ENCODE data around the gene CLSTN2. TPM values are rescaled to one million over a fixed set of nuclear protein-coding genes. Genes with fewer than 3 reads are reported as not detected.

The CLSTN2 gene
- total RNA-seq, 1 experiment from 2014 or later = 0.68 TPM

DNA sequence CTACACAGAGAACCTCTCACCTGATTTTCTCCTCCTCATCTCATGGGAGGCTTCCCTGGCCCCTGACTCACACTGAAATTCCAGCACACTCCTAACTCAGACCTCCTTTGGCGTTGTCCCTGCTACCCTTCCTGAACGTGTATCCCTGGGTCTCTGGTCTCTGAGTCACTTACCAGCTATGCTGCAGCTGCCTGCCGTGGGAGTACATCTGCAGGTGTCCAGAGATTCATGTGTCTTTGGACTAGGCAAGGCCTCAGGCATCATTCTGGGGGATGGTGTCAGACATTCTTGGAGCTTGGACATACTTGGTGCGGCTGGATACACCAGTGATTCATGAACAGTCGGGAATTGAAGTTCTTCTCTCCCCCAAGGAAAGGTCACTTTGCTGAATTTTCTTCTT is 594.1 kb downstream of the CLSTN2 start:
- Histone ChIP-seq H3K27ac (ENCODE audit: insufficient read length, low read depth, low read length) (no peak overlapping the region), H3K23ac (ENCODE audit: insufficient read length, low read depth, low read length) (no peak overlapping the region), H2AK5ac (ENCODE audit: insufficient read length, low read length) (no peak overlapping the region)

More for the DNA sequence above, 594.1 kb downstream of the CLSTN2 start:
- H4K5ac ChIP-seq (ENCODE audit: insufficient read length, low read depth, low read length) = no peak overlapping the region
- TF ChIP-seq, protein P1, sequence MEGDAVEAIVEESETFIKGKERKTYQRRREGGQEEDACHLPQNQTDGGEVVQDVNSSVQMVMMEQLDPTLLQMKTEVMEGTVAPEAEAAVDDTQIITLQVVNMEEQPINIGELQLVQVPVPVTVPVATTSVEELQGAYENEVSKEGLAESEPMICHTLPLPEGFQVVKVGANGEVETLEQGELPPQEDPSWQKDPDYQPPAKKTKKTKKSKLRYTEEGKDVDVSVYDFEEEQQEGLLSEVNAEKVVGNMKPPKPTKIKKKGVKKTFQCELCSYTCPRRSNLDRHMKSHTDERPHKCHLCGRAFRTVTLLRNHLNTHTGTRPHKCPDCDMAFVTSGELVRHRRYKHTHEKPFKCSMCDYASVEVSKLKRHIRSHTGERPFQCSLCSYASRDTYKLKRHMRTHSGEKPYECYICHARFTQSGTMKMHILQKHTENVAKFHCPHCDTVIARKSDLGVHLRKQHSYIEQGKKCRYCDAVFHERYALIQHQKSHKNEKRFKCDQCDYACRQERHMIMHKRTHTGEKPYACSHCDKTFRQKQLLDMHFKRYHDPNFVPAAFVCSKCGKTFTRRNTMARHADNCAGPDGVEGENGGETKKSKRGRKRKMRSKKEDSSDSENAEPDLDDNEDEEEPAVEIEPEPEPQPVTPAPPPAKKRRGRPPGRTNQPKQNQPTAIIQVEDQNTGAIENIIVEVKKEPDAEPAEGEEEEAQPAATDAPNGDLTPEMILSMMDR (conservative IDR thresholded peaks at IDR 0.05) = no peak
- H3K4ac ChIP-seq (ENCODE audit: low read depth, low read length) = no peak overlapping the region
- no peaks in the 10 kb centered on the region for H3K79me2 ChIP-seq (ENCODE audit: insufficient read depth, low read length)
- H3K4me1 ChIP-seq (ENCODE audit: insufficient read depth, low read length) = no peaks in the 10 kb centered on the region
- no peak overlapping the region for H3K14ac ChIP-seq (ENCODE audit: insufficient read depth, low read length)
- H3K27me3 ChIP-seq (ENCODE audit: insufficient read depth, low read length) = no peaks in the 10 kb centered on the region
- peaks cover 1% of the 10 kb centered on the region; the same call in 1 of the 2 replicates for H3K27me3 Mint-ChIP-seq (ENCODE audit: low read depth)
- H2BK5ac ChIP-seq (ENCODE audit: insufficient read length, low read length) = no peak overlapping the region
- H3K27ac Mint-ChIP-seq = no peak overlapping the region
- H3K4me2 ChIP-seq (ENCODE audit: insufficient read depth, insufficient read length, low read length) = no peak overlapping the region
- DNase-seq = no peak
- H4K91ac ChIP-seq (ENCODE audit: insufficient read length, low read depth, low read length) = no peak overlapping the region
- no peak overlapping the region for H2AFZ ChIP-seq (ENCODE audit: low read length)
- no peak overlapping the region for H2BK20ac ChIP-seq (ENCODE audit: low read depth, low read length, poor library complexity, severe bottlenecking)
- no peaks in the 10 kb centered on the region for H3K23me2 ChIP-seq (ENCODE audit: insufficient read length, low read depth, low read length, poor library complexity, severe bottlenecking)
- H3K56ac ChIP-seq (ENCODE audit: insufficient read length, low read depth, low read length) = no peak overlapping the region
- H4K8ac ChIP-seq (replicated peaks; ENCODE audit: insufficient read length, low read depth, low read length) = no peak overlapping the region
- no peaks in the 10 kb centered on the region for H3K79me1 ChIP-seq (ENCODE audit: insufficient read depth, low read depth, low read length, poor library complexity, severe bottlenecking)
- H3T11ph ChIP-seq (ENCODE audit: low read length) = no peak overlapping the region
- peaks cover 0 to 4% (median 0%) of the 10 kb centered on the region in 3 experiments; a peak in 2 of 7 replicates for H3K36me3 Mint-ChIP-seq (ENCODE audit: insufficient read depth in 1 of 3, low read depth in 3 of 3)
- peaks cover 3 to 4% of the 10 kb centered on the region in 2 experiments; a peak in 4 of 5 replicates for H3K9me3 Mint-ChIP-seq
- no peaks in the 10 kb centered on the region for H4K20me1 ChIP-seq (ENCODE audit: control insufficient read depth, insufficient read depth, insufficient read length)
- no peak overlapping the region for H2BK15ac ChIP-seq (ENCODE audit: low read depth, low read length)
- no peaks in the 10 kb centered on the region for H3K9me3 ChIP-seq (ENCODE audit: control insufficient read depth, low read depth, low read length)
- no peak overlapping the region for H2BK12ac ChIP-seq (ENCODE audit: insufficient read length, low read depth, low read length)
- H3K4me1 Mint-ChIP-seq = no peaks in the 10 kb centered on the region
- H3K18ac ChIP-seq (ENCODE audit: insufficient read length, low read depth, low read length) = no peak overlapping the region
- H3K4me3 Mint-ChIP-seq = no peak overlapping the region
- WGBS (ENCODE audit: extremely low coverage, insufficient read length, low lambda C conversion rate) = no CpG with 5 or more reads among the region's 5 CpGs
- no peak overlapping the region for H2BK120ac ChIP-seq (ENCODE audit: low read depth, low read length, poor library complexity, severe bottlenecking)
- no peak overlapping the region for H3K9ac ChIP-seq (ENCODE audit: extremely low read depth, insufficient read length, low read length)

Measured in H9 (cell line).